Stimulated activated CD4-positive, alpha-beta T cell treated with anti-CD3 and anti-CD28 coated beads, Interleukin-4, amount 100 ng/mL, for 48 hours (primary cell): ENCODE data around the gene MOK.

Experiments used
- DNase-seq, 2 donors: peaks; one replicate each; pipeline ENCODE4 v3.0.0-alpha.2; 2020; ENCODE audit warnings: low read depth in 2 of 2

The MOK gene

GRCh38 chr14:102225386-102225785 lies 79.6 kb downstream of the MOK start:
- no peak for DNase-seq

- no peak for DNase-seq
Measured at GRCh38 chr14:102223682-102224081, 81.3 kb downstream of the MOK start.

- DNase-seq: no peak
Measured at GRCh38 chr14:102222751-102223150, 82.2 kb downstream of the MOK start.

- DNase-seq: no peak
Measured at GRCh38 chr14:102222009-102222575, 82.9 kb downstream of the MOK start.

GRCh38 chr14:102221026-102221425 lies 83.9 kb downstream of the MOK start:
- no peak for DNase-seq

GRCh38 chr14:102220031-102220430 lies 84.9 kb downstream of the MOK start:
- DNase-seq: no peak

GRCh38 chr14:102219316-102219715 lies 85.6 kb downstream of the MOK start:
- no peak for DNase-seq

GRCh38 chr14:102218688-102219087 lies 86.3 kb downstream of the MOK start:
- DNase-seq: no peak

- DNase-seq: no peak
Measured at GRCh38 chr14:102217987-102218421, 87.0 kb downstream of the MOK start.

- DNase-seq: no peak
Measured at GRCh38 chr14:102217399-102217798, 87.6 kb downstream of the MOK start.

- no peak for DNase-seq
Measured at GRCh38 chr14:102215576-102216250, 89.3 kb downstream of the MOK start.

GRCh38 chr14:102215071-102215470 lies 89.9 kb downstream of the MOK start:
- no peak for DNase-seq

- DNase-seq: no peak
Measured at GRCh38 chr14:102213984-102214658, 90.8 kb downstream of the MOK start.

- DNase-seq: no peak
Measured at GRCh38 chr14:102213470-102213869, 91.5 kb downstream of the MOK start.

- no peak for DNase-seq
Measured at GRCh38 chr14:102212845-102213244, 92.1 kb downstream of the MOK start.

GRCh38 chr14:102212356-102212755 lies 92.6 kb downstream of the MOK start:
- no peak for DNase-seq

GRCh38 chr14:102211240-102211639 lies 93.7 kb downstream of the MOK start:
- DNase-seq: no peak

GRCh38 chr14:102210421-102211042 lies 94.4 kb downstream of the MOK start:
- no peak for DNase-seq

- DNase-seq: no peak
Measured at GRCh38 chr14:102209224-102209966, 95.6 kb downstream of the MOK start.

- no peak for DNase-seq
Measured at GRCh38 chr14:102208741-102209140, 96.2 kb downstream of the MOK start.

GRCh38 chr14:102207831-102208365 lies 97.1 kb downstream of the MOK start:
- DNase-seq: no peak

GRCh38 chr14:102206918-102207317 lies 98.0 kb downstream of the MOK start:
- DNase-seq: no peak
